Fibroblast of pulmonary artery (primary cell): ENCODE results near the gene PEX13.
A peak's percentile ranks its signal among the peaks of the same experiment; 100 is the strongest.

ENCODE experiments used
- DNase-seq: peaks from one replicate; pipeline ENCODE4 v3.0.0-alpha.2; 2010; ENCODE audit warnings: low read depth
- H3K4me3 ChIP-seq: replicated peaks from 2 replicates; pipeline ENCODE4 v1.5.1; 2011; ENCODE audit warnings: low read depth, mild to moderate bottlenecking, control low read depth, low read length, moderate library complexity
- TF ChIP-seq, protein P1 (sequence below): IDR thresholded peaks from 2 replicates; pipeline ENCODE4 v1.5.1; 2011; ENCODE audit warnings: mild to moderate bottlenecking, control low read depth, low read length, inconsistent platforms; ENCODE audit errors: missing control alignments

The PEX13 gene

GRCh38 chr2:61065714-61066709 is 48.5 kb downstream of the PEX13 start, which contains the start of gene SANBR:
SANBR (plus strand) TSS chr2:61065871; CDS start chr2:61070351, 4,480 bp downstream.
- DNase-seq, result peak; percentile 77
- TF ChIP-seq, protein P1, sequence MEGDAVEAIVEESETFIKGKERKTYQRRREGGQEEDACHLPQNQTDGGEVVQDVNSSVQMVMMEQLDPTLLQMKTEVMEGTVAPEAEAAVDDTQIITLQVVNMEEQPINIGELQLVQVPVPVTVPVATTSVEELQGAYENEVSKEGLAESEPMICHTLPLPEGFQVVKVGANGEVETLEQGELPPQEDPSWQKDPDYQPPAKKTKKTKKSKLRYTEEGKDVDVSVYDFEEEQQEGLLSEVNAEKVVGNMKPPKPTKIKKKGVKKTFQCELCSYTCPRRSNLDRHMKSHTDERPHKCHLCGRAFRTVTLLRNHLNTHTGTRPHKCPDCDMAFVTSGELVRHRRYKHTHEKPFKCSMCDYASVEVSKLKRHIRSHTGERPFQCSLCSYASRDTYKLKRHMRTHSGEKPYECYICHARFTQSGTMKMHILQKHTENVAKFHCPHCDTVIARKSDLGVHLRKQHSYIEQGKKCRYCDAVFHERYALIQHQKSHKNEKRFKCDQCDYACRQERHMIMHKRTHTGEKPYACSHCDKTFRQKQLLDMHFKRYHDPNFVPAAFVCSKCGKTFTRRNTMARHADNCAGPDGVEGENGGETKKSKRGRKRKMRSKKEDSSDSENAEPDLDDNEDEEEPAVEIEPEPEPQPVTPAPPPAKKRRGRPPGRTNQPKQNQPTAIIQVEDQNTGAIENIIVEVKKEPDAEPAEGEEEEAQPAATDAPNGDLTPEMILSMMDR, result no peak
- peak within 1 kb of the TSS; percentile 72 for H3K4me3 ChIP-seq

GRCh38 chr2:61074100-61074499 is 56.6 kb downstream of the PEX13 start:
- TF ChIP-seq, protein P1, result no peak
- DNase-seq, result no peak
- no peak overlapping the region for H3K4me3 ChIP-seq

GRCh38 chr2:61085883-61086282 is 68.4 kb downstream of the PEX13 start:
- no peak for DNase-seq
- H3K4me3 ChIP-seq, result no peak overlapping the region
- TF ChIP-seq, protein P1, result no peak

DNA sequence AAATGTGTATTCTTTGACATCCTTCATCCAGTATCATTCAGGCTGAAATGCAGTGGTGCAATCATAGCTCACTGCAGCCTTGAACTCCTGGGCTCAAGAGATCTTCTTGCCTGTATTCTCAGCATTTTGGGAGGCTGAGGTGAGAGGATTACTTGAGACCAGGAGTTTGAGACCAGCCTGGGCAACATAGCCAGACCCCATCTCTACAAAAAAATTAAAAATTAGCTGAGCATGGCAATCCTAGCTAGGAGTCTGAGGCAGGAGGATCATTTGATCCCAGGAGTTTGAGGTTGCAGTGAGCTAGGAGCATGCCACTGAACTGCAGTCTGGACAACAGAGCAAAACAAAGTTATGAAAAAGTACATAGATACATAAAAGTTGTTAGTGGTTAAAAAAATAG is 72.3 kb downstream of the PEX13 start:
- no peak overlapping the region for H3K4me3 ChIP-seq
- TF ChIP-seq, protein P1, result no peak
- no peak for DNase-seq

DNA sequence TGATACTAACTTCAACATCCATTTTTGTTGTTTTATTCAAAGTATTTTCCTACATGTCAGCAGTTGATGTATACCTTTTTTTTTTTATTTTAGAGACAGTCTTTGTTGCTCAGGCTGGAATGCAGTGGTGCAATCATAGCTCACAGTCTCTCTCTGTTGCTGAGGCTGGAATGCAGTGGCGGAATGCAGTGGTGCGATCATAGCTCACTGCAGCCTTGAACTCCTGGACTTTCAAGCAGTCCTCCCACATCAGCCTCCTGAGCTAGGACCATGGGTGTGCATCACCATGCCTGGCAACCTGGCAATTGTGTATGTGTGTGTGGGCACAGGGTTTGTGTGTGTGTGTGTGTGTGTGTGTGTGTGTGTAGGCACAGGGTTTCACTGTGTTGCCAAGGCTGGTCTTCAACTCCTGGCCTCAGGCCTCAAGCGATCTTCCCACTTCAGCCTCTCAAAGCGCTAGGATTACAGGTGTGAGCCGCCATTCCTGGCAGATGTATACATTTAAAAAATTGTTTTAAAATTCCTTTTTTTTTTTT is 72.9 kb downstream of the PEX13 start:
- TF ChIP-seq, protein P1, result no peak
- DNase-seq, result peak; percentile 53

GRCh38 chr2:61091485-61091884 is 74.0 kb downstream of the PEX13 start:
- TF ChIP-seq, protein P1, result no peak
- no peak overlapping the region for H3K4me3 ChIP-seq
- DNase-seq, result no peak

More for the DNA sequence above, 72.9 kb downstream of the PEX13 start:
- H3K4me3 ChIP-seq, result no peak overlapping the region
